Measurements from ENCODE around the gene DVL2.
"Not testable (repeated sequence)": the region's sequence is repeated elsewhere in the genome, so short reads cannot be mapped to it uniquely, and the experiment has no call there.

The DVL2 gene

GRCh38 chr17:7256766-7257456, 22.6 kb upstream of the DVL2 start:
- DNase-seq (ENCODE audit: low read depth): no peak

GRCh38 chr17:7254511-7254910, 20.2 kb upstream of the DVL2 start:
- DNase-seq (ENCODE audit: low read depth): no peak

- no peak for DNase-seq (ENCODE audit: low read depth)
Measured at GRCh38 chr17:7253082-7253481, 18.8 kb upstream of the DVL2 start.

- DNase-seq (ENCODE audit: low read depth): peak; percentile 86
Measured at GRCh38 chr17:7252176-7253043, 18.1 kb upstream of the DVL2 start, which contains the start of gene ELP5. TSS of gene ELP5 (plus strand) at chr17:7252215. CDS start at chr17:7252551, 336 bp downstream.

GRCh38 chr17:7251661-7252175, 17.4 kb upstream of the DVL2 start, which contains the start of gene CTDNEP1:
TSS of gene CTDNEP1 (minus strand) at chr17:7251734. CDS start at chr17:7251296, 438 bp downstream.
- DNase-seq (ENCODE audit: low read depth): peak; percentile 97

GRCh38 chr17:7250695-7251627, 16.6 kb upstream of the DVL2 start:
- no peak for DNase-seq (ENCODE audit: low read depth)

GRCh38 chr17:7249830-7250229, 15.5 kb upstream of the DVL2 start:
- DNase-seq (ENCODE audit: low read depth): no peak

GRCh38 chr17:7249214-7249613, 14.9 kb upstream of the DVL2 start:
- no peak for DNase-seq (ENCODE audit: low read depth)

GRCh38 chr17:7248796-7249195, 14.5 kb upstream of the DVL2 start:
- no peak for DNase-seq (ENCODE audit: low read depth)

- no peak for DNase-seq (ENCODE audit: low read depth)
Measured at GRCh38 chr17:7246779-7247178, 12.5 kb upstream of the DVL2 start.

GRCh38 chr17:7243838-7244237, 9.5 kb upstream of the DVL2 start:
- not testable (repeated sequence) for DNase-seq (ENCODE audit: low read depth)

GRCh38 chr17:7243453-7243729, 9.1 kb upstream of the DVL2 start:
- no peak for DNase-seq (ENCODE audit: low read depth)

GRCh38 chr17:7242717-7243452, 8.6 kb upstream of the DVL2 start:
- DNase-seq (ENCODE audit: low read depth): peak; percentile 85

GRCh38 chr17:7241783-7242716, 7.7 kb upstream of the DVL2 start, which contains the start of gene GABARAP:
TSS of gene GABARAP (minus strand) at chr17:7242449. CDS start at chr17:7242330, 119 bp downstream.
- DNase-seq (ENCODE audit: low read depth): peak; percentile 87

GRCh38 chr17:7241090-7241733, 6.9 kb upstream of the DVL2 start:
- DNase-seq (ENCODE audit: low read depth): no peak

GRCh38 chr17:7240375-7240774, 6.1 kb upstream of the DVL2 start:
- no peak for DNase-seq (ENCODE audit: low read depth)

GRCh38 chr17:7239091-7240027, 5.0 kb upstream of the DVL2 start, which contains the start of gene PHF23:
TSS of gene PHF23 (minus strand) at chr17:7239457. CDS start at chr17:7239279, 178 bp downstream.
- DNase-seq (ENCODE audit: low read depth): peak; percentile 97

- DNase-seq (ENCODE audit: low read depth): no peak
Measured at GRCh38 chr17:7238420-7239090, 4.2 kb upstream of the DVL2 start.

Measured in activated T-cell treated with anti-CD3 and anti-CD28 coated beads for 48 hours (primary cell).